Measurements from ENCODE around the gene AKT1.
"Not testable (repeated sequence)": the region's sequence is repeated elsewhere in the genome, so short reads cannot be mapped to it uniquely, and the experiment has no call there.

AKT1 gene

GRCh38 chr14:104734991-104735779 lies 60.4 kb downstream of the AKT1 start:
- no peak for DNase-seq

DNA sequence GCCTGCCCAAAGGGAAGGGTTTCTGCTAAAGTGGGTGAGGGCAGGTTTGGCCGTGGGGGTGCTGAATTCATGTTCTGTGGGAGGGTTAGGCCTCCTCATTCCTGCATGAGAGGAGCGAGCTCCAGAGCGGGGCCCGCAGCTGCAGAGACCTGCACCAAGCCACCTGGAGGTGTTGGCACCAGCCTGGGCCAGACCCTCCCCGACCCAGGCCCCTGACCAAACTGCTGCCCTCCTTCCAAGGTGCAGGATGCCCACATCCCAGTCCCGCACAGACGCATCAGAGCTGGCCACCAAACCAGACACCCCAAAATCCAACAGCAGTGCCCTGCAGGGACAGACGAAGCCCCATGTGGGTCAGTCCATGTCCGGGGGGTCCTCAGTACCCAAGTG lies 61.0 kb downstream of the AKT1 start:
- no peak for DNase-seq

DNA sequence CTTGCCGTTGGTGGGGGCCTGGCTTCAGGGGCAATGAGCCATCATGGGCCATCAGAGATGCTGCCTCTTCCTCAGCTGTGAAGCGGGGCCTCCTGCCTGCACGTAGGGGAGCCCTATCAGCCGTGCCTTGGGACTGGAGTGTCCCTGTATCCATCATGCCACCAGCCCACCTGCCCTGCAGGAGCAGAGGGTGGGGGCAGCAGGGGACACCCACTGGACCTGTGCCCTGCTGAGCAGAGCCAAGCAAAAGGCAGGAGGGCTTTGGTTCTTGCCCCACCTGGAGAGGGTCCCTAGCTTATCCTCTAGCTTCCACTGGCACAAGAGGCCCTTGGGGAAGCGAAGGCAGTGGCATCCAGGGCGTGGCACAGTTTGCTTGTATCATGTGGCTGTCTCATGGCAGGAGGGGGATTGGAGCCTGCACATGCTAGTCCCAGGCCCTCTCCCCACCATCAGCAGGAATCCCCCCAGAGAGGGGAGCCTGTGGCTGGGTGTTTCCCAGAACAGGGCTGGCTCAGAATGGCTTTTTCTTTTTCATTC lies 61.4 kb downstream of the AKT1 start:
- no peak for DNase-seq

DNA sequence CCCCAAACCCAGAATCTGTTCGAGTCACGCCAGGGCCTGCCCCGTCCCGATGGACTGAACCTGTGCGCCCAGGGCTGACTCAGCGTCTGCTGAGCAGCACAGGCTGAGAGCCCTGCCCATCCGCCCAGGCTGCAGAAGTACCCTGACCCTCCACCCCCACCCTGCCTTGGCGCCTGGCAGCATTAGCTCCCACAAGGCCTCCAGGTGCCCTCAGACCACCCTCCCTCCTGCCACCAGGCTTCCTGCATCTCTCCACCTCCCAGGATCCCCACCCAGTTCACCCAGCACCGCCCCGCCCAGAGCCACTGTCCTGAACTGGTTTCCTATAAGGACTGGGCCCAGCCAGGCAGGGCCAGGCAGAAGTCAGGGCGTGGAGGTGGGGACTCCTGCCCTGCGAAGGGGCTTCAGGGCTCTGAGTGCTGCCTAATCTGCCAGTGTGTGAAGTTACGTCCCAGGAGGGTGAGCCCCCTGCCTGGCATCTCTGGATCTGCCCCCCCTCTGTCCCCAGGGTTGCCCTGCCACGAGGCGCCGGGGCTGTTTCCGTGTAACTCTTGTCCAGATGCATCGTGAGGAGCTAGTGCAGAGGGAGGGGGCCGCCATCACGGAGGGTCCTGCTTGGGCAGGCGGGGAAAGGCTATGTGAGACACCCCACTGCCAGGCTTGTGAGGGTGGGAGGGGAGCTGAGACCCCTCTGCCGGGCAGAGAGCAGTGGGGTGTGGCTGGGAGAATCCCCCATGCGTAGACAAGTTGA lies 62.4 kb downstream of the AKT1 start:
- DNase-seq, result no peak

DNA sequence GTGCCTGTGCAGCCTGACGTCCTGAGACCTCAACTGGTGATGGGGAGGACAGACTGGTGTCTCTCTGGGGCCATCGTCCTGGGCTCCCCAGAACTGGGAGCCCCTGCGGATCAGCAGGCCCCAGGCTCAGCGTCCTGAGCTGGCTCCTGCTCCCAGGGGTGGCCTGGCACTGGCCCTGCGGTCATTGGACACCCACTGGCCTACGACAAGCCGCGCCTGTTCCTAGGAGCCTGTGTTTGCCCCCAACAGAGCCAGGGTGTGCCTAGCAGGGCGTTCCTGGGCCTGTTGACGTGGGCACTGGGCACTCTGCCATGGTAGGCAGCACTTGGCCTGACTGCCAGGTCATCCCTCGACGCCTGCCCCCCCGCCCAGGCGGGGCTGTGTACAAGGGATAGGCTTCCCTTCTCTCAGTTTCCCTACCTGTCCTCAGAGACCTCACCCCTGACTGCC lies 63.2 kb downstream of the AKT1 start:
- DNase-seq, result no peak

DNA sequence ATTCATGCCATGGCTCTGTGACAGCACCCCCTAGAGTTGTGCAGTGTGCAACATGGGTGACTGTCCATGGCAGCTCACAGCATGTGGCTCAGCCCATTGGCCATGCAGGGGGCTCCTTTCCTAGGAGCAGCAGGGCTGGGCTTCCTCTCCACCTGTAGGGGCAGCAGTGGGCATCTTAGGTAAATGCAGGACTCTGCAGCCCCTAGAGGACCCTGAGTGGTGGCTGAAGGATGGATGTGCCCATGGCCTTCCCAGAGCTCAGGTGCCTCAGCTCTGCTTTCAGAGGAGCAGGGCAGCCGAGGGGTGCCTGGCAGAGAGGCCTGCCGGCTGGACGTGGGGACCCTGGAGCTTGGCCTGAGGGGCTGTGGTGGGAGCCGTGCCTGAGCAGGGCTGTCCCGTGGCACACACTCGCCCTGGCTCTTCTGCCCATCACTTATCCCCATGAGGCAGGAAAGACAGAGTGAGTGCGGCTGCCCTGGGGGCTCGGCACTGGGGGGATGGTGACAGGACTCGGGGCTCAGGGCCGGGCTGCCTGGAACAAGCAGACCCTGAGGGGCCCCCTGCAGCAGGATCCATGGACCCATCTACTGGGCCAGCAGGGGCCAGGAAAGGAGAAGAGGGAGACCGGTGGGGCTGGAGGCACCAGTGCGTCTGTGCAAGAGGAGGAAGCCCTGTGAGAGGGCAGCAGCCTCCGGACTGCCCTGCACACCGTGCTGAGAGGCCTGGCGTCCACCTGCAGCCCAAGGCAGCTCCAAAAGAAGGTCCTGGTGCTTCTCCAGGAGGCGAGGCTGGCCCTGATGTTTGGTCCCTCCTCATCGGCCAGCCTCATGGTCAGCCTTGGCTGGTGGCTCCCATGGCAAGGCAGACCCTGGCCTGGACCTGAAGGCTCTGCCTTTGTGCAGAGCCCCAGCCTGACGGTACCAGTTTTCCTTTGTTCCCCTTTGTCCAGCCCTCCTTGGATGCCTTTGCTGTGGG lies 63.9 kb downstream of the AKT1 start:
- DNase-seq, result no peak

DNA sequence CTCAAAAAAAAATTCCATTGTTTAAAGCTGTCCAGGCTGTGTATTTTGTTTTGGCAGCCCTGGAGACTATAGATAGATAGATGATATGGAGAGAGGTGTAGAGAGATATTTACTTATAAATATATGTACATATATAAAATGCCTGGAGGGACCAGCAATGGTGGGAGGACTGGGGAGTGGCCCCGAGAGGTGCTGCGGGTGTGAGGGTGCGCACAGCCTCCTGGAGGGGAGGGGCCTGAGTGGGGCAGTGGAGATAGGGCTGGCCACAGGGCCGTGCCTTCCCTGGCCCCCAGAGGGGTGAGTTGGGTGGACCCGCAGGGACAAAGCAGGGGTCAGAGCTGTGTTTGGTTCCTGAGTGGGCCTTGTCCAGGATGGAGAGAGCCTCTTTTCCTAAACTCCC lies 65.1 kb downstream of the AKT1 start:
- DNase-seq, result no peak

DNA sequence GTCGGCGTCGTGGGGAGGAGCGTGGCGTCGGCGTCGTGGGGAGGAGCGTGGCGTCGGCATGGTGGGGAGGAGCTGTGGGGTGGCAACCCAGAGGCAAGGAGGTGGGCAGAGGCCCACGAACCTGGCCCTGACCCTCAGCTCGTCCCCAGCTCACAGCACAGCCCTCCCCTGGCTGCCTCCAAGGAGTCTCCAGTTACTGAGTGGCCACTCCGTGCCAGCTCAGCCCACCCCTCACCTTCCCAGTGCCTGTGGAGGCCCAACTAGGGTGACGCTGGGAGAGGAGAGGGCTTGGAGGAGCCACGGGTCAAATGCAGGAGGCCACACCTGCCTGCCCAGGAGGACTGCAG lies 65.7 kb downstream of the AKT1 start:
- DNase-seq, result no peak

DNA sequence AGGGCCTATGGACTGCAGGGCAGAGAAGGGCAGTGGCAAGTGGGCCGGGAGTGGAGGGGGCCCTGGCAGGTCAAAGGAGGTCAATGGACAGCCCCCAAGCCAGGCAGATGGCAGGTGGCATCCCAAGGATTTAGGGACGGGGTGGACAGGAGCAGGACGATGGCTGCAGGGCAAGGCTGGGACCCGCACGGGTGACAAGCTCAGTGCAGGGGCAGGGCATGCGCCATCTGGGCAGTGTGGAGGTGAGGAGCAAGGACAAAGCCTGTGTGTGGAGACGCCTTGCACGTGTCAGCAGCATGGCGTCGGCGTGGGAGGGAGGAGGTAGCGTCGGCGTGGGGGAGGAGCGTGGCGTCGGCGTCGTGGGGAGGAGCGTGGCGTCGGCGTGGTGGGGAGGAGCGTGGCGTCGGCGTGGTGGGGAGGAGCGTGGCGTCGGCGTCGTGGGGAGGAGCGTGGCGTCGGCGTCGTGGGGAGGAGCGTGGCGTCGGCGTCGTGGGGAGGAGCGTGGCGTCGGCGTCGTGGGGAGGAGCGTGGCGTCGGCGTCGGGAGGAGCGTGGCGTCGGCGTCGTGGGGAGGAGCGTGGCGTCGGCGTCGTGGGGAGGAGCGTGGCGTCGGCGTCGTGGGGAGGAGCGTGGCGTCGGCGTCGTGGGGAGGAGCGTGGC lies 66.2 kb downstream of the AKT1 start:
- DNase-seq, result not testable (repeated sequence)

- DNase-seq, result no peak
Measured at GRCh38 chr14:104728631-104729030, 66.9 kb downstream of the AKT1 start.

DNA sequence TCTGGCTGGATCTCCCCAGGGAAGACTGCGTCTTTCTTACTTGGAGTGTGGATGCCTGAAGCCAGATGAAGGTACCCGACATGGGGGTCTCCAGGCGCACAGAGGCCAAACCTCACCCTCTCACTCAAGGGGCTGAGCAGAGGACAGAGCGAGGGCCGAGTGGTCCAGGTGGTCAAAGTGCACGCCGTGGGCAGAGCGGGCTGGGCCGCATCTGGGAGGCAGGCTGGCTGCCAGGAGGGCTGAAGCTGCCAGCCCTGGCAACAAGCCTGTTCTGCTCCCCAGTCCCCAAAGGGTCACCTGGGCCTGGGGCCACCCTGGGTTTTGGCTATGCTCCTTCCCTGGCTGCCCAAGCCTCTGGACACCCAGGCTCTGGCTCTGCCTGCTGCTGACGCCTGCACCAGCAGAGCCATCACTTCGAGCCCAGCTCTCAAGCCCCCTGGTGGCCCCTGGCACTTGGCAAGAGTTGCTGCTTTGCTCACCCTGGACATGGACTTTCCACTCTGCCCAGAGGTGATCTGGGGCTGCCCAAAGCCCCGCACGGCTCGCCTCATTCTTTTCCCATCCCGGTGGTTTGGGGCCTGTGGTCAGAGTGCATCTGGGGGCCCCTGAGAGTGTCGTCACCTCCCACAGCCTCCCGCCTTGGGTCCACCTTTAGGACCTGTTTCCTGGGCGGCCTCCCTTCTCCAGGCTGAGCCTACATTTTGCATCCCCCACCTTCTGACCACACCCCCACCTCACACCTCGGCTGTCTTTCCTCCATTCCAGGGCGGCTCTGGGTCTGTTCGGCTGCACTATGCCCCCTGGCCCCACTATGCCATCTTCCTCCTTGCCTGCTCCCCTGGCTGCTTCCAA lies 68.7 kb downstream of the AKT1 start:
- no peak for DNase-seq

- no peak for DNase-seq
Measured at GRCh38 chr14:104725772-104726548, 69.6 kb downstream of the AKT1 start.

- DNase-seq, result no peak
Measured at GRCh38 chr14:104724981-104725771, 70.4 kb downstream of the AKT1 start.

- DNase-seq, result no peak
Measured at GRCh38 chr14:104724407-104724980, 71.1 kb downstream of the AKT1 start.

DNA sequence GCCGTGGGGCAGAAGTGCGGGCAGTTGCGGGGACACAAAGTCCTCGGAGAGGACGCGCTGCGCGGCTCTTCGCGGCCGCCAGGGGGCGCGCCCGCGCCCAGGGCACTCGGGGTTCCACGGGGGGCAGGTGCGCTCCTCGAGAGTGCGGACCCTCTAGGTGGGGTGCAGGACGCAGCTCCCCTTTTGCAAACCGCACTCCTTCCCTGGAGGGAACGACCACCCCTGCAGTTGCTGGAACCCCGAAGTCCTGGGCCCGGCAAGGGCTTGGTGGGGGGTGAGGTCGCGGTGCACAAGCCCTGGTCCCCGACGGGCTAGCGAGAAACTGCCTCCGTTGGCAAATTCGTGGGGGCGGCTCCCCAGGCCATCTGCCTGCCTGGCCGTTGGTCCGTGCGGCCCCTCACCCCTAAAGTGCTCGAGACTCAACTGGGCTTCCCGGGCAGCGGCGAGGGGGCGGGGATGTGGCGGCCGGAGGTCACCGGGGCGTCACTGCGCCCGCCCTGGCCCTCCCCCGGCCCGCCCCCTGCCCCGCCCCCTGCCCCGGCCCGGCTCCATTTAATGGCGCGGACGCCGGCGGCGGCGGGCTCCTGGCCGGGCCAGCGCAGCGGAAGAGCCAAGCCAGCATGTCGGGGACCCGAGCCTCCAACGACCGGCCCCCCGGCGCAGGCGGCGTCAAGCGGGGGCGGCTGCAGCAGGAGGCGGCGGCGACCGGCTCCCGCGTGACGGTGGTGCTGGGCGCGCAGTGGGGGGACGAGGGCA lies 71.7 kb downstream of the AKT1 start, which contains the start of gene ADSS1:
ADSS1 (plus strand) TSS at position 579 of the 756 bp plus-strand sequence; CDS start at position 621, 42 bp downstream.
- DNase-seq, result peak in 3 of 4 experiments; percentile 31 to 43 (median 31)

GRCh38 chr14:104722938-104723650 lies 72.5 kb downstream of the AKT1 start:
- no peak for DNase-seq
